ENCODE data around the gene RNF112.

DNA sequence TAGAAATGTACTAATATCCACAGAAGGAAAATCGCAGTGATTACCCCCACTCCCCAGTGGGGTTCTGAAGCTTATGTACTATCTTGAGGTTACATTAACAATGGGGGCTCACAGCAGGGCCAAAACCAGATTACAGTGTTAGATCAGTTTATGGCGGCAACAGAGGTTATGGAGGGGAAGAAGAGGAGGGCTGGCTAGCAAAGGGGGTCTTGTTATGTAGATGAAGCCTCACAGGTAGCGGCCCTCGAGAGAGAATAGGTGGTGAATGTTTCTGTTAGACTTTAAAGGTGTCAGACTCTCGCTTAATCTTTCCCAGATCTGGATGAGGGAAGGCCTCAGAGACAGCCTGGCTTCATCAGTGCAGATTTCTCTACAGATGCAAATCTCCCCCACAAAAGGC, 22.2 kb downstream of the RNF112 start:
- TF ChIP-seq, protein P1, sequence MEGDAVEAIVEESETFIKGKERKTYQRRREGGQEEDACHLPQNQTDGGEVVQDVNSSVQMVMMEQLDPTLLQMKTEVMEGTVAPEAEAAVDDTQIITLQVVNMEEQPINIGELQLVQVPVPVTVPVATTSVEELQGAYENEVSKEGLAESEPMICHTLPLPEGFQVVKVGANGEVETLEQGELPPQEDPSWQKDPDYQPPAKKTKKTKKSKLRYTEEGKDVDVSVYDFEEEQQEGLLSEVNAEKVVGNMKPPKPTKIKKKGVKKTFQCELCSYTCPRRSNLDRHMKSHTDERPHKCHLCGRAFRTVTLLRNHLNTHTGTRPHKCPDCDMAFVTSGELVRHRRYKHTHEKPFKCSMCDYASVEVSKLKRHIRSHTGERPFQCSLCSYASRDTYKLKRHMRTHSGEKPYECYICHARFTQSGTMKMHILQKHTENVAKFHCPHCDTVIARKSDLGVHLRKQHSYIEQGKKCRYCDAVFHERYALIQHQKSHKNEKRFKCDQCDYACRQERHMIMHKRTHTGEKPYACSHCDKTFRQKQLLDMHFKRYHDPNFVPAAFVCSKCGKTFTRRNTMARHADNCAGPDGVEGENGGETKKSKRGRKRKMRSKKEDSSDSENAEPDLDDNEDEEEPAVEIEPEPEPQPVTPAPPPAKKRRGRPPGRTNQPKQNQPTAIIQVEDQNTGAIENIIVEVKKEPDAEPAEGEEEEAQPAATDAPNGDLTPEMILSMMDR (IDR thresholded peaks at IDR 0.05): no peak
- no peak for TF ChIP-seq FOXP1 (CRISPR knock-in tag; IDR thresholded peaks at IDR 0.05; ENCODE audit: borderline replicate concordance)
- no peak for TF ChIP-seq FOXK1 (CRISPR knock-in tag; IDR thresholded peaks at IDR 0.05)
- no peak for TF ChIP-seq ETV6 (CRISPR knock-in tag; IDR thresholded peaks at IDR 0.05)
- TF ChIP-seq, protein P2, sequence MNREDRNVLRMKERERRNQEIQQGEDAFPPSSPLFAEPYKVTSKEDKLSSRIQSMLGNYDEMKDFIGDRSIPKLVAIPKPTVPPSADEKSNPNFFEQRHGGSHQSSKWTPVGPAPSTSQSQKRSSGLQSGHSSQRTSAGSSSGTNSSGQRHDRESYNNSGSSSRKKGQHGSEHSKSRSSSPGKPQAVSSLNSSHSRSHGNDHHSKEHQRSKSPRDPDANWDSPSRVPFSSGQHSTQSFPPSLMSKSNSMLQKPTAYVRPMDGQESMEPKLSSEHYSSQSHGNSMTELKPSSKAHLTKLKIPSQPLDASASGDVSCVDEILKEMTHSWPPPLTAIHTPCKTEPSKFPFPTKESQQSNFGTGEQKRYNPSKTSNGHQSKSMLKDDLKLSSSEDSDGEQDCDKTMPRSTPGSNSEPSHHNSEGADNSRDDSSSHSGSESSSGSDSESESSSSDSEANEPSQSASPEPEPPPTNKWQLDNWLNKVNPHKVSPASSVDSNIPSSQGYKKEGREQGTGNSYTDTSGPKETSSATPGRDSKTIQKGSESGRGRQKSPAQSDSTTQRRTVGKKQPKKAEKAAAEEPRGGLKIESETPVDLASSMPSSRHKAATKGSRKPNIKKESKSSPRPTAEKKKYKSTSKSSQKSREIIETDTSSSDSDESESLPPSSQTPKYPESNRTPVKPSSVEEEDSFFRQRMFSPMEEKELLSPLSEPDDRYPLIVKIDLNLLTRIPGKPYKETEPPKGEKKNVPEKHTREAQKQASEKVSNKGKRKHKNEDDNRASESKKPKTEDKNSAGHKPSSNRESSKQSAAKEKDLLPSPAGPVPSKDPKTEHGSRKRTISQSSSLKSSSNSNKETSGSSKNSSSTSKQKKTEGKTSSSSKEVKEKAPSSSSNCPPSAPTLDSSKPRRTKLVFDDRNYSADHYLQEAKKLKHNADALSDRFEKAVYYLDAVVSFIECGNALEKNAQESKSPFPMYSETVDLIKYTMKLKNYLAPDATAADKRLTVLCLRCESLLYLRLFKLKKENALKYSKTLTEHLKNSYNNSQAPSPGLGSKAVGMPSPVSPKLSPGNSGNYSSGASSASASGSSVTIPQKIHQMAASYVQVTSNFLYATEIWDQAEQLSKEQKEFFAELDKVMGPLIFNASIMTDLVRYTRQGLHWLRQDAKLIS (CRISPR knock-in tag; IDR thresholded peaks at IDR 0.05; ENCODE audit: borderline replicate concordance): no peak
